ENCODE results near the gene ZBTB9.

ZBTB9 gene

DNA sequence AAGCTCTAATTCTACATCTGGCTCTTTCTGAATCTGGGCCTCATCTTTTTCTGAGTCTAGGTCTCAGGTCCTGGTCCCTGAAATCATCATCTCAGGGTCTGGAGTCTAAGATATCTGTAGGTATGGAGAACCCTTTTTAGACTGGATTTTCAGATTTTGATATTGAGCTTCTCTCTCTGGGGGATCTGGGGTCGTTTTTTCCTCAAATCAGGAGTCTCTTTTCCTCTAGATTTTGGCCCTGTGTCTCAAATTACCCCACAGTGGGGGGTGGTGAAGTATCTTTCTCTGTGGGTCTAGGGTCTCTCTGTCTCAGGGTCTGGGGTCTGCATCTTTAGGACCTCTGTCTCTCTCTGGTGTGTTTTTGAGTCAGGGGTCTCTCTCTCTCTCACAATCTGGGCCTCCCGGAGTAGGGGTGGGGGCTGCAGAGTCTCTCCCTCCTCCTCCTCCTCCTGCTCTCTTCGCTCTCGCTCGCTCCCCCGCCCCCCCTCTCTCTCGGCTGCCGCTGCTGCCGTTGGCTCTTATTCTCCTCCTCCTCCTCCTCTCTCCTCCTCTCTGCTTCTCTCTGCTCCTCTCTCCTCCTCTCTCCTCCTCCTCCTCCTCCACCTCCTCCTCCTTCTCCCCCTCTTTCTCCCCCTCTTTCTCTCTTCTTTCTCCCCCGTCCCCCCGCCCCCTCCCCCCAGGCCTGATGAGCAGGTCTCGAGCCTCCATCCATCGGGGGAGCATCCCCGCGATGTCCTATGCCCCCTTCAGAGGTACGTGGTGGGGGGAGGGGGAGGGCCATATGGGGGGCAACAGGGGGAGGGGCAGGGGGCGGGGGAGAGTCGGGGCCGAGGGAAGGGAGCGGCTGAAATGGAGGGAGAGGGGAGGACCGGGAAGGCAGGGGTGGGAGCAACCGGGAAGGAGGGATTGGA, 34.5 kb upstream of the ZBTB9 start, which contains the start of gene SYNGAP1:
SYNGAP1 (plus strand) TSS at position 486 of the 911 bp plus-strand sequence; CDS start at position 686, 200 bp downstream.
- DNase-seq, result no peak

DNA sequence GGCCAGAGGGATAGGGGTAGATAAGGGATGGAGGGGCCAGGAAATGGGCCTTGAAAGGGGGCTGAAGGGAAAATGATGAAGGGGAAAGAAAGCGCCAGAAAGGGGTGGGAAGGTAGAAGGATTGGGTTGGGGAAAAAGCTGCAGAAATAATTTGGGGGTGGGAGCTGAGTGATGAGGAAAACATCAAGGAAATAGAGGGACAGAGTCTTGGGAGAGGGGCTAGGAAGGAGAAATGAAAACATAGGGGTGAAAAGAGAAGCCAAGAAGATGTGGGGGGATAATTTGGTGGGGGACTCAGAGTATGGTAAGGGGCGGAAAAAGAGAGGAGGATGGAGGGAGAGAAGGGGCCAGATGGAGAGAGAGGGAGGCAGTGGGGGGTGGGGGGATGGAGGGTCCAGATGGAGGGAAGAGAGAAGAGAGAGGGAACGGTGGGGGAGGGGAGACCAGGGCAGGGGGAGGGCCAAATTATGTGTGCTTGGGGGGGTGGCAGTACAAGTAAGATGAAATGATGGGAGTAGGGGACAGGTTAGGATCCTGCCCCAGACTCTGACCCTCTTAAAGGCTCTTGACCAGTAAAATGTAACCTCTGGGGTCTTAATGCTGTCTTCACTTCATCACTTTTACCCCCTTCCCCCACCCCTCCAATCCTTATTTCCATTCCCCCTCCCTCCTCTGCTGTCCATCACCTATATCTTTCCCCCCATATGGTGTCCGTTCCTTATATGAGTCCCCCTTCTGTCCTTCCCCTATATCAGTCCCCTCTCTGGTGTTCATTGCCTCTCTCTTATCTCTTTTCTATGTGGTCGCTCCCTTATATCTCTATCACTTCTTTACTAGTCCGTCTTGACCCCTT, 33.7 kb upstream of the ZBTB9 start:
- no peak for DNase-seq

DNA sequence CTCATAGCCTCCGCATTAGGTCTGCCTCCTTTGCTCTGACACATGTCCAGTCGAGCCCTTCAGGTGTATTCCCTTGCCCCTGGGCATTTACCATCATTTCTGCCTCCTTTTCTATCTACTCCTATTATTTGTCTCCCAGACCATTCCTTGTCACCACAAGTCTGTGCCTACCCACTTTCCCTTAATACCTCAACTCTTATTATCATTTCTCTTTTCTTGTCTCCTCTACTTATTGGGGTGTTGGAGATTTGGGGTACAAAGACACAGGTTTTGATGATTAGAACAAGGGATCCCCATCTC, 33.1 kb upstream of the ZBTB9 start:
- no peak for DNase-seq

DNA sequence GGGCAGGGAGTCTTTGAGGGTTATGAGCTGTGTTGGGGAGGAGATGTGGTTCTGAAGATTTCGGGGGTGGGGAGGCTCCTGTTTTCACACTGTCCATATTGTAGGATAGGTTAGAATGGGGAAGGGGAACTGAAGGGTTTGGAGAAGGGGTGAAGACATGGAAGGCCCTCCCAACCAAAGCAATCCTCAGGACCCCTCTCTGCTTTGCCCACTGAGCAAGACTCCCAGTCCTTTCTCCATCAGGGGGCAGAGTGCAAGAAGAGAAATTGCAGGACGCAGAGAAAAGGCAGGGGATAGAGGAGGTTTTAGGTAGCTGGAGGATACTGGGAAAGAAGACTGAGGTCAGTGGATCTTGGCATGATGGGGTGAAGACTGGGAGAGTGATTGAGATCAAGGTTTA, 30.6 kb upstream of the ZBTB9 start:
- DNase-seq, result no peak

DNA sequence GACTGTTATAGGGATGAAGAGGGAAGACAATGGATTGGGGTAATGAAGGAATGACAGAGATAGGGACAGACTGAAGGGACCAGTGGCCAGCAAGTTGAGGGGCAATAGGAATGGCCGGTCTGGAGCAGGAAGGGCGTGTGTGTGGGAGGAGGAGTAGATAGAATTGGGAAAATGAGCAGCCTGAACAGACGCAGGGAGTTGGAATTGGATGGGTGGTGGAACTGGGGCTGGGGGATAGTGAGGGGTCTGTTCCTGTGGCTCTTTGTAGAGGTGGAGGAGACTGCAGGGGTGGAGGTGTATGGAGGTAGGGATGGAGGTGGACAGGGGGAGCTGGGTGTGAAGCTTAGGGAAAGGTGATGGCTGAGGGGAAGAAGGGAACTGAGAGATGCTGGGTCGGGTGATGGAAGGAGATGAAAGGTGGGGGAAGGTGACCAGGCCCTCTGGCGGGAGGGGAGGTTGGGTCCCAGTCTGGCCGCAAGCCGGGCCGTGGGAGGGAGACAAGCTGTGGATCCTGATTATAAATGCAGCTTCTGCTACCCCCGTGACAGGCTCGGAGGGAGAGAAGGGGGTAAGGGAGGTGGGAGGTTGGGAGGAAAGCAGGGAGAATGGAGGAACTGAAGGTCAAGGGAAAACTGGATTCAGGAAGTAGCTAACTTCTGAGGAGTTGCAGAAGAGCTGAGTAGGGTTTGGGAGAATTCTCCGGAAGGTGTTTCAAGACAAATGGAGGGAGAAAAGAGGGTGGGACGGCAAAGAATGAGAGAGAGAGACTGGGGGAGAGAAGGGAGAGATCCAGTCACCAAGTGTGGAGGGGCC, 29.3 kb upstream of the ZBTB9 start:
- DNase-seq, result no peak

DNA sequence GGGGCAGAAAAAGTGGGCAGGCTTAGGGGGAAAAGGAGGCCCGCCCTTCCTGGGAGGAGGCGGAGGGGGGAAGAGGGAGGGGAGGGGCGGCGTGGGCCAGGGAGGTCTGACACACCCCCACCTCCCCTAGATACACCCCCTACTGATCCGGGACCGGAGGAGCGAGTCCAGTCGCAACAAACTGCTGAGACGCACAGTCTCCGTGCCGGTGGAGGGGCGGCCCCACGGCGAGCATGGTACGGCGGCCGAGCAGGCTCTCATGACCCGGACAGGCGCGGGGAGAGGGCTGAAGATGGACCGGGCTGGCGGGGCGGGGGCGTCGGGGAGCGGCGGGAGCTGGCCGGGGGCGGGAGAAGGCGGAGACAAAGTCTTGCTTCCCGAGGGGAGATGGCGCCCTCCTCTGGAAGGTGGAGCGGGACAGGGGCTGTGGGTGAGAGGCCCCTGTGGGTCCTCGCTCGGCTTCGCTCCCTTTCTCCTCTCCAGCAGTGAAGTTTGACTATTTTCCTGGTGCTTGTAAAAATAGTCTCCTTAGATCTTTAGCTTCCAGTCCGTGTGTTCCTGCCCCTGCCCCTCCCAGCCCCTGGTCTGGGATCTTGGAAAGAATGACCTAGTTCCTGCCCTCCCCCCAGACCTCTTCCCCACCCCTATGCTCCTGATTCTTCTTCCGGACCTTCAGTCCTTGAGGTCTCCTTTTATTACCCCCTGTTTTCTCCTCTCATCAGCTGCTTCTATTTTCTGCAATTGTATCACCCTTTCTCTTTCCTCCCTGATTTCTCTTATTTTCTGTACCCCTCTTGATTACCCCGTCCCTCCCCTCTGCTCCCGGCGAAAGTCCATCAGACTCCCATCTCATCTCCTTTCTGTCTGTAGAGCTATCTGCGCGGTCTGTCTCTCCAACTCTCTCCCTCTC, 28.5 kb upstream of the ZBTB9 start:
- peak; percentile 91 for DNase-seq

DNA sequence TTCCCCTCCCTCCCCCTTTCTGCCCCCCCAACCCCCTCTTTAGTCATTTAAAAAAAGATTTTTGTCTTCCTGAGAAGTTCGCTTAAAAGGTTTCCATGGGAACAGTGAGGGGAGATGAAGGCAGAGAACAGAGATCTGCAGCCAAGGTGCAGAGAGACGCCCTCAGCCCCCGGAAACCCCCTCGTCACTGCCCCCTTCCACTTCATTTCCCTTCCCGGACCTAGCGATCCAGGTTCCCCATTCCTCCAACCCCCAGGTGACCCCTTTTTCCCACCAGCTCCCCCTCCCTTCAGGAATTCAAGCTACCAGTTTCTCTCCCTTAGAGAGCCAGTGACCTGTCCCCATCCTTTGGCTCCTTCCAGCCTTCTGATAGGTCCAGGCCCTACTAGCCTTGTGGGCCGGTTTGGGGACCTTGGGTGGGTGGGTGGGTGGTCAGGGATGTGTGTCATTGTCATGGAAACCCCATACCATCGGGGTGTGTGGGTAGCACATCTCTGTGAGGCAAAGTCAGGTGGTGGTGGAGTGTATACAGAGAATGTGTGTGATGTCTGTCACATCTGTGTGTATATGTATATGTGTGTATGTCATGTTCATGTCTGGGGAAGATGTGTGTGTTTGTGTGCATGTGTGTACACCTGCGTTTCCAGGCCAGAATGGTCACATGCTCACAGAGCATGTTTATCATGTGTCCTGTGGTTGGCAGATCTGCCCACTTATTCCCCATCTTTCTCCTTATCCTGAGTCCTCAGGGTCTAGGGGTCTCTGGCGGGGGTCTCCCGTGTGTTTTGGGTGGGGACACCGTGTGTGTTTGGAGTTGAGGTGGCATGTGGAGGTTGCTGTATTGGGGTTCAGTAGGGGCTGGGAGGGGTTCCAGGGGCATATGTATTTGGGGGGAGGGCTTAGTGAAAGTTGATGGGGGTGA, 27.5 kb upstream of the ZBTB9 start:
- DNase-seq, result no peak

DNA sequence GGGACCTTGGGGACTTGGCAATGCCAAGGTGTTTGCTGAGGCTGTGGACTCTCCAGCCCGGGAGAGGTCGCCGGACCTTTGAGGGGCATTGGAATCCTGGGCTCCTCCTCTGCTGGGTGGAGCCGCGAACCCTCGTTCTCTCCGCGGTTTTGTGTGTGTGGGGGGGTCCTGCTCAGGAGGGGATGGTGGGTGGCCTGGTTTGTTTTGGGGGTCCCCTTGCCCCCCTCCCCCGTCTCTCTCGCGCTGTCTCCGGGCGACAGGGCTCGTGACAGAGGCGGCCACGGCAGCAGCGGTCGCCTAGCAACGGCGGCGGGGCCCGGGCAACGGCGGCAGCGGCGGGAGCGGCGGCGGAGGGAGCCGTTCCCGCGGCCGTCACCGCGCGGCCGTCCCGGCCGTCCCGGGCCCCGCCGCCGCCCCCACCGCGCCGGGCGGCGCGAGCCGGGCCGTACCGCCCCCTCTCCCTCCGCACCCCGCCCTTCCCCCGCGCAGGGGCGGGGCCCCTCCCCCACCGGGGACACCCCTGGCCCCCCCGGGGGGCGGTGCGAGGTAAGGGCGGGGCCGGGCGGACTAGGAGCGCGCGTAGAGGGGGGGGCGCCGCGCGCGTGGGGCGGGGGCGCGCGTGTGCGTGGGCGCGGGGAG, 26.7 kb upstream of the ZBTB9 start:
- DNase-seq, result peak; percentile 80

DNA sequence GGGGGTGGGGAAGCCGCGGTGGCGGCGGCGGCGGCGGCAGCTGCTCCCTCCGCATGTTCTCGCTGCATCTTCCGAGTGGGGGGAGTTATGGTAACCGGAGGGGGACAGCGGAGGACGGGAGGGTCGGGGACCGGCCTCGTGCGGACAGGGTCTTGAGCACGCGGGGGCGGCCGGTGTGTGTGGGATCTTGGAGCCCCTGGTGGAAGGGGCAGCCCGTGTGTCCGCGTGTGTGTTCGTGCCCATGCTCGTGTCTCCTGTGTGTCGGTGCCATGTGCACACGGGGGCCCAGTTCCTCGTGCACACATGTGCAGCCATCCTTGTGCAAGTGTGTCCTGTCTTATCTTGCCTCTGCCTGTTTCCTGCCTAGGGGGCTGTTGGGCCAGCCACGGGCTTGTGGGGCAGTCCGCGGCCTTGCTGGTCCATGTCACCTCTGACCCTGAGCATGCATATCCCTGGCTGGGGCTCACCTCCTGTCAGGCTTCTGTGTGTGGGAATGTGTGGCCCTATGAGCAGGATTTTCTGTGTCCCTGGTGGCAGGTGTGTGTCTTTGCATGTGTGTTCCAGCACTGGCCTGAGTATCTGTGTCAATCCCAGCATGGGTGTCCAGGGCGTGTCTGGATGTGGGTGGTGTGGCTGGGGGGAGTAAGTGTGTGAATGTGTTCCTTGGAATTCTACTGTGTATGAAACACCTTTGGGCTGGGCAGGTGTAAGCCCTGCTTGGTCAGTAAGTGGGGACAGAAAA, 26.0 kb upstream of the ZBTB9 start:
- DNase-seq, result peak; percentile 79

DNA sequence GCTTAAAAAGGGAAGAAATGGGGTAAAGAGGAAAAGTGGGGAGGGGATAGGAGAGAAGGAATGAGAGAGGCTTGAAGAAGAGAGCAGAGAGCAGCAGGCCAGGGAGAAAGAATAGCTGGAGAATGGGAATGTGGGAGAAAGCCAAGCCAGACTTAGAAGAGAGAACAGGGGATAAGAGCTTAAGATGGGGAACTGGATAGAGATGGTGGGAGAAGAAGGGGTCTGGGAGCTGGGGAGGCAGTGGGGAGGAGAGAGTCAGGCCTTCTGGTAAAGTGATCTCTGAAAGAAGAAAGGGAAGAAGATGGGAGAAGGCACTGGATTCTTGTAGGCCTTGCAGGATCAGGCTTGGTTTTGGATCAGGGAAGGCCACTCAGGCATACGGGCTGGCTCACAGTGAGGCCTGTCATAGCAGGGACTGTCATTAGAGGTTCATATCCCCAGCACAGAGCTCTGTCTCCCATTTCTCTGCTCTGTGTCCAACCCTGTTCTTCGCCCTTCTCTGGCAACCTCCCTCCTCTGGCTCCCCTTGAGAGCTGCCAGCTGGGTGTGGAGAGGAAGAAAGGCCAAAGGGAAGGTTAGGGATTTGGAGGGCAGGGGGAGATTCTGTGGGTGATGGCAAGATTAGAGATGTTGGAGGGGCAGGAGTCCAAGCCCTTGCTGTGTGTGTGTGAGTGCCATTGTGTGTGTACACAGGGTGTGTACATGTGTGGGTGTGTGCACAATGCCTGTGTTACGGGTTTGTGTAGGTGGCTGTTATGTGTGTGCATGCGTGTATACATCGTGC, 25.2 kb upstream of the ZBTB9 start:
- DNase-seq, result no peak

DNA sequence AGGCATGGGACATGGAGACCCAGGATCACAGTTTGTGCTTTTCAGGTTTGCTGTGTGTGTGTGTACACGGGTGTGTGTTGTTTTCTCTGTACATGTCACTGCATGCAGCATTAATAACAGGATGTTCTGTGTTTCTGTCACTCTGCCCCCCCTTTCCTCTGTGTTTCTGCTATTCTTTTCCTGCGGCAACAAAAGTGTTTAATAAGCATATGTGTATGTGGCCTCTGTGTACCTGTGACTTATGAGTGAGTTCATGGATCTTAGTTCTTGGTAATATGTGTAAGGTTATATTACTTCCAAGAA, 24.7 kb upstream of the ZBTB9 start:
- DNase-seq, result no peak

DNA sequence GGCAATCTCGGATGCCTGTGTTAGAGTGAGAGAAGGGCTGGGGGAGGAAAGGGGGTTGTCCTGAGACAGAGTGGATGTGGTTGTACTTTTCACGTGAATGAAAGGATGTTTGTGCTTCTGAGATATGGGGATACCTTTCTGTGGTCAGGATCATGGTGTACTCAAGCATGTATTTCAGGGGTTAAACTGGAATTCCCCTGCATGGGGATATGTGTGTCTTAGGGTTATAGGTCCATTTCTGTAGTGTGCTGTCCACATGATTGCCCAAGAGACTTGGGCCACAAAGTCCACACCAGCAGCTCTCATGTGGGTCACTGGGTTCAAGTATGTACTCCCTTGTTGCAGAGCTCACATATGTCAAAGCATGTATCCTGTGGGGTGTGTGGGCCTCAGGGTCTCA, 24.0 kb upstream of the ZBTB9 start:
- DNase-seq, result no peak

DNA sequence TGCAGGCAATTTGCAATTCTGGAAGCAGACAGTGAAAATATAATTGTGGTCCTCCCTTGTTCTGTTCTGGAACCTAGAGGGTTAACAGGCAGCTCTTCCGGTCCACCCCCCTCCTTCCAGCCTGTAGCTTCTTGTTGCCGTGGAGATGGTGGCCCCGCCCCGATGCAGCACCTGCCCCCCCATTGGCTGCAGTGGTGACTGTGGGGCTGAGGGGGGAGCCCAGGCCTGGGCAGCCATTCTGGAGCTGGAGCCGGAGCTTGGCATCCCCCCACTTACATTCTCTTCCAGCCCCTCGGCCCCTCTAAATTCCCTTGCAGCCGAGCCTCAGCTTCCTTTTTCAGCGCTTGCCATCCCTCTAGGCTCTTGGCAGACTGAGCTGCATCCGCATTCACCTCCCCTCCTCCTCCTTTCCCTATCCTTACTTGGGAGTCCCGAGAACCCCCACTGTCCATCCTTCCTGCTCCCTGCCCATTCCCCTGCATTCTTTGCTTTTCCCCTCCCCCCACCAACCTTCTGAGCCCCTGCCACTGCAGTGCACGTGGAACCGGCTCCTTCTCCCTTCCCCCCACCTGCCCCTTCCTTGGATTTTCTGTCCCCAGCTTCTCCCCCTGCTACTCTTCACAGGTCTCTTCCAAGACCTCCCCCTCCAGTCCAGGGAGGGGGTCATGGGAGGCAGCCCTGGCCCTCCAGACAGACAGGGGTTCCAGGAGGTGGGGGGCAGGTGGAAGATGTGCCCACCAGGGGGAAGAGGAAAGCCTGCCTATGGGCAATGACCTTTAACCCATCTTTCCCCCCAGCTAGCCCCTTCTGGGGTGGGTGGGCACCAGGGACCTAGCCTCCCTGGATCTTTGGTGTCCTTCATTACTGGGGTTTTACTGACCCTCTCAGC, 23.1 kb upstream of the ZBTB9 start:
- DNase-seq, result peak; percentile 88

DNA sequence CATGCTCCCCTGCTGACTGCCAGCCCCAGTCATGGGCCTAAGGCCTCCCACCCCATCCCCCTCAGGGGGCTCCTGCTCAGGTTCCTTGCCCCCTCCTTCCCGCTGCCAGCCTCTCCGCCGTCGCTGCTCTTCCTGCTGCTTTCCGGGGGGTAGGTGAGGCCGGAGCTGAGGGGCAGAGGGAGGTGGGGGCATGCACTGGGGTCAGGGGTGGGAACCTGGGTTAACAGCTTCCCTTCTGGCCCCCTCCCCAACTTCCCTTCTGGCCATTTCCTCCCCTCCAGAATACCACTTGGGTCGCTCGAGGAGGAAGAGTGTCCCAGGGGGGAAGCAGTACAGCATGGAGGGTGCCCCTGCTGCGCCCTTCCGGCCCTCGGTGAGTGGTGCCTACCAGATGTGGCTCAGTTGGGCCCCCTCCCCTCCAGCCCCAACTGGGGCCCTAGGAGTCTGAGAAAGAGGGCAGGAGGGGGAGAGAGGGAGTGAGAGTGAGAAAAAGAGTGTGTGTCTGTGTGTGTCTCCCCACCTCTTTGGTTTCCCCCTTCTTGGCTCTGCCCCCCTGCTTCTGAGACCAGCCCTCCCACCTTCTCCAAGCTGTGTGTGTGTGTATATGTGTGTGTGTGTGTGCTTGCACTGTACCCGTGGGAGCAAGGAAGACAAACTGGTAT, 22.4 kb upstream of the ZBTB9 start:
- no peak for DNase-seq

DNA sequence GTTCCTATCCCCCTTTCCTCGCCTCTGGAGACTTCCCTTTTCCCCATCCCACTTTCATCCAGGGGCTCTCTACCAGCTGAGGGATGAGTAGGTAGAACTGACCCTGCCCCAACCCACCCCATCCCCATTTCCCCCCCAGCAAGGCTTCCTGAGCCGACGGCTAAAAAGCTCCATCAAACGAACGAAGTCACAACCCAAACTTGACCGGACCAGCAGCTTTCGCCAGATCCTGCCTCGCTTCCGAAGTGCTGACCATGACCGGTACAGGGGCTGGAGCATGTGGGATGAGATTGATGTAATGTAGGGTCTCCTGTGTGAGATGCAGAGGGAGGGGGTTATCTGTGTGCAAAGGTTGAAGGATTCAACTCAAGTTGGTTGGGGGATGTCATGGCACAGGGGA, 21.8 kb upstream of the ZBTB9 start:
- no peak for DNase-seq

DNA sequence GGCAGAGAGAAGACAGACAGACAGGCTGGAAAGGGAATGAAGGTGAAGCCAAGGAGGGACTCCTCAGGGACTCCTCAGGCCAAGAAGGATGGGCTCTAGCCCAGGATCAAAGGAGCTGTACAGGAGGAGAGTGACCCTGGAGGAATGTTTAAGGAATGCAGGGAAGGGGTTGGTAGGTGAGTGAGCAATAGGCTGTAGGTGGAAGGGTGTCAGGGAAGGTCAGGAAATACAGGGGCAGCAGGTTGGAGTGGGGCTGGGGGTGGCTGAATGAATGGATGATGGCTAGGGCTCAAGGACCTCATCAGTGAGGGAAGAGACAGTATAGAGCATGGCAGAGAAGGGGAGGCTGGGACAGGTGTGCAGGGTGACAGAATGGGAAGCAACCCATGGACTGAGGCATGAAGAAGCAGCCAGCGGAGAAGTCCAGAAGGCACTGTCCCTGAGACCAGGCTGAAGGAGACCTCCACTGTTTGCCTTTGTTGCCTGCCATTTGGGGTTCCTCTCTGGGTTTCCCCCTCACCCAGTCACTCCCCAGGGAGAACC, 21.3 kb upstream of the ZBTB9 start:
- no peak for DNase-seq

DNA sequence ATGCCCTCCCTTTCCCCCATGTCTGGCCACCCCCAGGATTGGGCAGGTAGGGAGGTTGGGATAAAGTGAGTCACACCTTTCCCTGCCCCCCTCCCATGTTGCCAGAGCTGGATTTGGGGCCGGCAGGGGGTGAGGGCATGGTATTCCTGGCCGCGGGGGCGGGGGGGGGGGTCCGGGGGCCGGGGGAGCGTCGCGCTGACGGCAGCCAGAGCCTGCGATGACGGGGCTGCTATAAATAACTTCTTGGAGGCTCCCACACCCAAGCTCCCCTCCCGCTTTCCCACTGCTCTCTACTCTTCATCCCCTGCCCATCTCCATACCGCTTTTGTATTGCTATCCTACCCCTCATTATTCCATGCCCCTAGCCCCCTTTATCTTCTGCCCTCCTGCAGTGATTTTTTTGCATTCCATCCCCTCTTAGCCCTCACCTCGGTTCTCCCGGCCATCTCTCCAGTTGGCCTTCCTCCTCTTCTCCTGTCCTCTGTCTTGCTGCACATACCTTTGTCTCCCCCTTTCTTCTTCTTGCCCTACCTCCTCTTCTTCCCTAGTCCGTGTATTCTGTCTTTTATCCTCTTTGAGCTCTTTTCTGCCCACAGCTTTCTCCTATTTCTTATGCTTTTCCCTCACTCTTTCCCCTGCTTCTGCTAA, 20.7 kb upstream of the ZBTB9 start:
- no peak for DNase-seq

Measured in activated CD8-positive, alpha-beta memory T cell treated with anti-CD3 and anti-CD28 coated beads for 24 hours (primary cell).